NCI-H2081 treated with DMSO at 0.1 percent for 48 hours (cell line): Measurements from ENCODE around the gene CCR8.

Experiments used
- DNase-seq: peaks from one replicate; lab custom pipeline; 2025; lab: John Stamatoyannopoulos, UW

CCR8 gene, protein sequence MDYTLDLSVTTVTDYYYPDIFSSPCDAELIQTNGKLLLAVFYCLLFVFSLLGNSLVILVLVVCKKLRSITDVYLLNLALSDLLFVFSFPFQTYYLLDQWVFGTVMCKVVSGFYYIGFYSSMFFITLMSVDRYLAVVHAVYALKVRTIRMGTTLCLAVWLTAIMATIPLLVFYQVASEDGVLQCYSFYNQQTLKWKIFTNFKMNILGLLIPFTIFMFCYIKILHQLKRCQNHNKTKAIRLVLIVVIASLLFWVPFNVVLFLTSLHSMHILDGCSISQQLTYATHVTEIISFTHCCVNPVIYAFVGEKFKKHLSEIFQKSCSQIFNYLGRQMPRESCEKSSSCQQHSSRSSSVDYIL

DNA sequence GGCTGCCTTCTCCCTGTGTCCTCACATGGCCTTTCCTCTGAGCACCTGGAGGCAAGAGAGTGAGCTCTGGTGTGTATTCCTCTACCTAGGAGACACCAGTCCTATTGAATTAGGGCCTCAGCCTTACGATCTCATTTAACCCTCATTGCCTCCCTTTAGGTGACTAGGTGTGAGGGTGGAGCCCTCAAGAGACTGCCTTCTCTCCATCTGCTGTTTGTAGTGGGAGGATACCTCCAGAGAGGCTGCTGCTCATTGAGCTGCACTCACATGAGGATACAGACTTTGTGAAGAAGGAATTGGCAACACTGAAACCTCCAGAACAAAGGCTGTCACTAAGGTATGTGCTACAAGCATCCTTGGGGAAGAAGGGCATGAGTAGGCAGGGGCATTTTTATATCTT lies at the start of gene CCR8:
TSS of gene CCR8 (plus strand) at position 217 of the 400 bp plus-strand sequence. CDS start 2,623 bp downstream, outside the sequence.
- DNase-seq, result no peak

DNA sequence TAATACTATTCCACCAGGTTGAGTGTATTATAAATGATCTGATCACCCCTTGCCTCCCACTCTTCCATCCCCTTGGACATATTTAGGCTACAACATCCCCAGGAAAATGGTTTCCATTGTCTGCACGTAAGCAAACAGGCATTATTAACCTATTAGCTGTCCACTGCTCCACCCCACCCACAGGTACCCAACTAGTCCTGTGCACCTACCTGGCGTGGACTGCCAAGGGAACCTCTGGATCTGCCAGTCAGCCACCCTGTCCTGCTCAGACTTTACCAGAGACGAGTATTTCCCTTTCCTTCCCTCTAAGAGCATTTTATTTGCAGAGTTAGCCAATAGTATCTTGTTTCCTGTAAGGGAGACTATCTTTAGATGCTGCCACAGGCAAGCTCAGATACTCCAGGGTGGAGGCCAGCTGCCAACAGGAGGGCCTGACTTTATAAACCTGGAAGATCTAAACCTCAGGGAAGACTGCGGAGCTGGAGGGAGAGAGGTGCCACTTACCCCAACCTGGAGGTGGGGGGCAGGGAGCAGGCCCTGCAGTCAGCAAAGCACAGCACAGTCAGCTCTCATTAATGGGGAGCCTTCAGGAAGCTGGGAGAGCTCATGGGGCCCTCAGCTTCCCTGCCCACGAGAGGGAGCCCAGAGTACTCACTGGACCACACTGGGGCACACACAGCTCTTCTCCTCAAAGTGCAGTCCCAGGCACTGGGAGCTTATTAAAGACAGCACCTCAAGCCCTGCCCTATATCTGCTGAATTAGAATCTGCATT lies 49.6 kb upstream of the CCR8 start, which contains the start of gene CX3CR1:
TSS of gene CX3CR1 (minus strand) at position 292 of the 773 bp plus-strand sequence. CDS start 13,527 bp downstream, outside the sequence.
- DNase-seq, result no peak

DNA sequence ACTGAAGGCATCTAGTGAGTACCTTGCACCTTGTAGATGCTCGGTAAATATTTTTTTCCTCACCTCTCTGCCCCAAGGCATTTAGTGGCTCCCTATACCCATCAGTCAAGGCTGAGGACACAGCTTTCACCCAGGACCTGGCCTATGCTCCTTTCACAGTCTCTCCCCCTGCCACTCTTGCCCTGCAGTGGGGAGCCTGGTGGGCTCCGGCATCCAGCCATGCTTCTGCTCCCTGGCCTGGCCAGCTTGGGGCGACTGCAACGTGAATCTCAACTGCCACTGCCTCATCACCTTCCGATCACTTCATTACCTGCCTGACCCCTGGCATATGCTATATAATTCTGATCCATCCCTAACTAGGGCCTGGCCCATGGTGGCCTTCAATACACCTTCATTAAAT lies 48.9 kb upstream of the CCR8 start:
- no peak for DNase-seq

DNA sequence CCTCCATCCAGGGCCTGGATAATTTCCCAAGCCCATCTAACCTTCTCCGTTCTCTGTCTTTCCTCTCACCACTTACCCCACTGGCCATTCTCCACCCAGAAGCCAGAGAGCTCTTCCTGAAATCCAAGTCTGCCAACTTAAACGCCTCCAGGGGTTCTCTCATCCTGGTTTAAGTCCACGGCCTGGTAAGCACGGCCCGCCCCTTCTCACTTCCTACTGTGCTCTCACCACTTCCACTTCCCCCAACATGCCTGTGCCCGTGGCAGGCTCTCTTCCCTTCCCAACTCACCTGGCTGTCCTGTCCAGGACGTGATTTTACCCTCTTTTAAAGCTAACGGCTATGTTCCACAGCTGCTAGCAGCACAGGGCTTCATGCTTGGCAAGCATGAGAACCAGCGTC lies 48.0 kb upstream of the CCR8 start:
- DNase-seq, result no peak

DNA sequence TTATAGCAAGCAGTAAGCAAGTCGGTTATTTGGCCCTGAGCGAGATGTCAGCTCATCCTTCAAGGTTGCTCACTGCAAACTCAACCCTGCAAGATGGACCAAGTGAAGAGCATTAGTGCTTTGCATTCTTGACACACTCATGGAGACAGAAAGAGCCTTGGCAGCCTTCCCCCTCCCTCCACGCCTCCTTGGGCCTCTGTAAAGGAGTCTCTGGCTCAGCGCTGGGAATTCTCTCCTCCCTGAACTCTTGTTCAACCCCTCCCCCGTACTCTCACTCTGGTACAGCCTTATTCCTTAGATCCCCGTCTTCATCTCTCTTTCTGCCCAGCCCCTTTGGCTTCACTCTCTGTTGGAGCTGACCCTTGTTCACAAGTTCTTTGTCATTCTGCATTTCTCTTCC lies 47.5 kb upstream of the CCR8 start:
- DNase-seq, result no peak

DNA sequence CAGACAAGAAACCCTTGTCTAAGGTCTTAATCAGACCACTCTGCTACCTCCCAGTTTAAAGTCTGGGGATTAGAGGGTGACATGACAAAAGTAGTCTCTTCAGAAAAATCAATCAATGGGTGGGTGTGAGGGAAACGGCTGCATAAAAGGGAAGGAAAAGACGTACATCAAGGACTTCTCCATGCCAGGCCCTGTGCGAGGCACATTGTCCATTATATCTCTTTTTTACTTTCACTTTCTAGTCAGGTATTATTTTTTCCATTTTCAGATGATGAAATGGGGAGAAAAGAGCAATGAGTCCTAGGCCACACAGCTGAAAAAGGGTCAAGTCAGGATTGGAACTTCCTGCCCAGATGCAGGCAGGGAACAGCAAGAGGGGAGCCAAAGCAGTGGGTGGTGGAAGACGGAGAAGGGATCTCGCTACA lies 45.0 kb upstream of the CCR8 start:
- no peak for DNase-seq

DNA sequence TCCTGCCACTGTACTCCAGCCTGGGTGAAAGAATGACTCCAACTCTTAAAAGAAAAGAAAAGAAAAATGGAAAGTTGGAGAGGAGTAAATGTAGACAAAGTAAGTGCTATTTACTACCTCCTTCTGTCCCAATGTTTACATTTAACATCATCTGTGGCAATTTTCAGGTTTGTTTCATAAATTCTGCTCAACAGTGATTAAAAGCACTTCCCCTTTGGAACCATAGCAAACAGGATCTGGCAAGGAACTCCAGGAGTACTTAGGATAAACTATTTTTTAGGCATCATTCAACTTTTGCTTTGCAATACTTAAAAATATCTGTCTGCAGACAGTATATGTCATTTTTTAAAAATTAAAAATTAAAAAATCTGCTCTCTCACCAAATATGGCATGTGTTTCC lies 44.2 kb upstream of the CCR8 start:
- DNase-seq, result no peak

DNA sequence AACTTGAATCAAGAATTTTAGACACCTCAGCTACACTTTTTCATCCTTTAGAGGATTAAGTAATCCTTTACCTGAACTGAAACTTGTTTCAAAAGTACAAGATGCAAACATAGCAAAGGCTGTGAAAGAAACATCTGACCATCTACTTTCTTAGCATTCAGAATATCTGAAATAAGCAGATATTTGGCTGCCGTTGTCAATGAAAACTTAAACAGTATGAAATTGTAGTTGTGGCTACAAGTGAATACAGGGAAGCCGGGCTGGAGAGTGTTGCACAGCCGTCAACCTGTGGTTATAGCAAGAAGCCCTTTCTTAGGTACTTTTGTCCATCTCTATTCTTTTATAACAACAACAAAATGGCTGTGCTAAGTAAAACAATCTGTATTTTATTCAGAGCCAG lies 42.7 kb upstream of the CCR8 start:
- no peak for DNase-seq

DNA sequence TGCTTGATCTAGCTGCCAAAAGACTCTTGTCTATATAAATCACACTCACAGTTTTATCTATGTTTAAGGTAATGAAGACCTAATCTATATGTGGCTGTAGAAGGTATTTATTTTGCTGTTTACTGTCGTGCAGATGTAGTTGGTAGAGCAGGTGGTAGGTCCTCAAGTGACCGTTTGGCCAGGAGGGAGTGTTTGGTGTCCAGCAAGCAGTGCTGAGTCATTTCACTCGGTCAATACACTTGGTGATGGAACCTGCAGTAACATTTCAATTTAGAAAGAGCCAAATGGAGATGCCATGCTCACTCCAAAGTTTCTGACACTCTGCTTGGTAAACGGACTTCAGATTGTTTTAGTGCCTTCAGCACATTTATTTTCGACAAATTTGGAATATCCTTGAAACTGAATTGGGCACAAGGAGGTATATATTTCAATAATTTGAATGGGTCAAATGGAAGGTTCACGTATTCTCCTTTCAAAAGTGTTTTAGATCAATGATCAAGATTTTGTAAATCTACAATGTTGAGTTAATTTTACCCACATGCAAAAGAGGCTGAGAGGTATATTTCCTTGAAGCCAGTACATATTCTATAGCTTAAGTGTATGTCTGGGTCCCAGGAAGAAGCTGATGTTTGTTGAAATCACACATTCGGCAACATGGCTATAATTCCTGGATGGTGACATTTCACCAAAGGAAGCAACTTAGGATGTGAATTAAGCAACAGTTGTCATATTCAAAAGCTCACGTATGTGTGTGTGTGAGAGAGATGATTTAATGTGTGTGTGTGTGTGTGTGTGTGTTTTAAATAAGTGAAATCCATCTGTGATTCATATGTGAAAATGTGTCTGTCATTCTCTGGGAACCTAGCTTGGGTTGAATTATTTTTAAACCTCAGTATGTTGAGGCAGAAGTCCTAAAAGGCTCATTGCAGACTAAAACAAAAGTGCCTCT lies 42.0 kb upstream of the CCR8 start:
- DNase-seq, result no peak

DNA sequence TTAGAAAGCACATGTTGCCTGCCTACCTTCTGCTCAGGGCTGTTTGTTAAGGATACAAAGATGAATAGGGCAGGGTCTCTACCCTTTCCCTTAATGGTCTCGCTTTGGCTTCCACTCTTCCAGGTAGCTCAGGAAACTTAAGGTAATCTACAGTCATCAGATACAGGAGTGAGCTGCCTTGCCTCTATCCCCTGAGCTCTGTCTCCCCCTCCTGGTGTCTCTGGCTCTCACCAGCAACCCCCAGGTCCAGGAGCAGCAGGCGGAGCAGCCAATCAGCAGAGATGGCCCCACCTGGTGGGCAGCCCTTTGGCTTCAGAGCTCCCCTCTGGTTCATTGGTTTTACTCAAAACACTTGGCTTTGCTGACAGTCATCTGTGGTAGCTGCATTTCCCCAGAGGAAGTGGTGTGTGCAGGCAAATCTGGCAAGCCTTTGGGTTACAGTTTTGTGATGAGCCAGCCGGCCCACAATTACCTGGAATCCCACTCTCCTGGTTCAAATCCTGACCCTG lies 41.2 kb upstream of the CCR8 start:
- DNase-seq, result peak; percentile 58

DNA sequence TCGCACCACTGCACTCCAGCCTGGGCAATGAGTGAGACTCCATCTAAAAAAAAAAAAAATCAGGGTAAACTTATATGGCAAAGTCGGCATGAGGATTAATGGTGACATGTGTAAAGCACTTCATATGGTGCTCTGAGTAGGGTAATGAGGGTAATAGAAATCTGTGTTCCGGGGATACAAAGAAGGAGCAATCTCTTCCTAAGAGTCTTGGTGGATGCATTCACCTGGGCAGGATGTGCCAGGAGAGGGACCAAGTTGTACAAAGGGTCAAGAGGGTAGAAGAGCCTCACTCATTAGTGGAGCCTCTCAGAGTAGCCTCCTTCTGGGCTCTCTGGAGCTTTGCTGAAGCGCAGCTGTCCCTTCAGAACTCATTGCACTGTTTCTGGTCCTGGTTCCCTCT lies 40.4 kb upstream of the CCR8 start:
- DNase-seq, result no peak

DNA sequence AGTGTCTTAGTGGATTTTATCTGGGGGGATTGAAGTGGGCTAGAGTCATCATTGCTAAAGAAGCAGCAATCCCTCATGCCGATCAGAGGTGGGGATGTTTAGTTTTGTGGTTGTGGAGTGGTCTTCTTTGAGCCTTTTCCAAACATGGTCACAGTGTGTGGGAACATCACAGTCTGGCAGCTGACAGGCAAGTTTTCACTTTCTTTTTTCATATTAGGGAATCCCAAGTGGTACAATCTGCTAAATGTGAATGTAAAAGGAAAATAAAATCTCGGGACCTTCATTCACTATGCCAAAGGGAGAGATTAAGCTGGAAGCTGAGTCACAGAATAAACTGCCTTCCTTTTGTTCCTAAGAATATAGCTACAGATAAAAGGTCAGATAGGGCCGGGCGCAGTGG lies 39.3 kb upstream of the CCR8 start:
- no peak for DNase-seq

DNA sequence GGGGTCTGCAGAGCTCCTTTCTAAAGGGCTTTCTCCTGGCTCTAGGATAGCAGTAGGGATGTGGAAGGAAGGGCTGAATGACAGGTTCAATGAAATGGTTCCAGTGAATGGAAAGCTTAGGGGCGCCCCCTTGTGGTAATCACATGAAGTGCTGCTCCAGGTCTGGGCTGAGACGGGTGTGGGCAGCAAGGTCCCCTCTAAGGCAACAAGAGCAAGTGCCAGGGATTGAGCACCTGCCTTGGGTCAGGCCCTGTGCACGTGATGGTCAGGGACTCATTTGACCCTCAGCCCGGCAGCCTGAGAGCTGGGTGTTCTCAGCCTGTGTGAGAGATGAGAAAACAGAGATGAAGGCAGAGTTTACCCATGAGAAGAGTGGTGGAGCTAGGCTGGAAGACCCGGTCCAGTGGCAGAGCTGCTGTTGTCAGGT lies 37.6 kb upstream of the CCR8 start:
- DNase-seq, result peak; percentile 3

DNA sequence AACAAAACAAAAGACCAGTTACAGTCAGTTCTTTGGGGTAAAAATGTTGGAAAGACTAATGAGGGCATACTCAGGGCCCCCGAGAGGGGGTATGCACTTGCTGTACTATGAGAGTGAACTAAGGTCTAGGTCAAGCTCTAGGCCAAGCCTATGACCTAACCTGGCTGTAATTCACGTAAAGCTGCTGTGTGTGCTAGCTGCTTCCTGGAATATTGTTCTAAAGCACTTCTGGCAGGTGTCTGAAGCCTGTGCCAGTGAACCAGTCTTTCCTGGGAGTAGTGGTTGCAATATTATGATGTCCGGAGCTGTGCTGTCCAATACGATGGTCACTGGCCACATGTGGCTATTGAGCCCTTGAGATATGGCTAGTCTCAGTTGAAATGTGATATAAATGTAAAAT lies 36.5 kb upstream of the CCR8 start:
- no peak for DNase-seq

DNA sequence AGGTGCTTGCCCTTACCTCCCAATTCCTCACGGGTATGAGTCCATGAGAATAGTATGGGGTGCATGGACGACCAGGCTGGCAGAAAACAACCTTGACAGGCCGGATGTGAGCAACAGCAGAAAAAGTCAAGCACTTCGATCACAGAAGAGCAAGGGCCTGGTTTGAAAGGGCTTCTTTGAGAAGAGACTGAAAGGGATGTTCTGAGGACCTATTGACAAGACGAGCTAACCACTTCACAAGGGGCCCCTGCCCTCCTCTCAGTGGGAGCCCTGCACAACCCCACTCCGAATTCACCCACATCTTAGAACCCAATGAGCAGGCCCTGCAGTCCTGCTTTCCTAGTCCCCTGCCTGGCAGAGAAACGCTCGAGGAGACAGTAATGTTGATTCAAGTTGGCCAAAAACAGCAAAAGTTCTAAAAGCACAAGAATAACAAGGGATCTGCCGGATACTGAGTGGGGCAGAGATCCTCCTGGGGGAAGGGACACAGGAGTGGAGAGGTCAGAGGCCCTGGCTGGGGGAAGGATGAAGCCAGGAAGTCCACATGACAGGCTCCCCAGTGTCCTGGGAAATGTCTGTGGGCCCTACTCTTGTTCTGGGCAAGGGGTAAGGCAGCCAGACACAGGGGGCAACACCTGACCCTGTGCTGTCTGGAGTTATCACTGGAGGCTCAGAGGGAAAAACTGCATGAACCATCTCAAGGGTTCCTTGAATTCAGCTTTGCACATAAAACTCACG lies 34.9 kb upstream of the CCR8 start:
- DNase-seq, result no peak

DNA sequence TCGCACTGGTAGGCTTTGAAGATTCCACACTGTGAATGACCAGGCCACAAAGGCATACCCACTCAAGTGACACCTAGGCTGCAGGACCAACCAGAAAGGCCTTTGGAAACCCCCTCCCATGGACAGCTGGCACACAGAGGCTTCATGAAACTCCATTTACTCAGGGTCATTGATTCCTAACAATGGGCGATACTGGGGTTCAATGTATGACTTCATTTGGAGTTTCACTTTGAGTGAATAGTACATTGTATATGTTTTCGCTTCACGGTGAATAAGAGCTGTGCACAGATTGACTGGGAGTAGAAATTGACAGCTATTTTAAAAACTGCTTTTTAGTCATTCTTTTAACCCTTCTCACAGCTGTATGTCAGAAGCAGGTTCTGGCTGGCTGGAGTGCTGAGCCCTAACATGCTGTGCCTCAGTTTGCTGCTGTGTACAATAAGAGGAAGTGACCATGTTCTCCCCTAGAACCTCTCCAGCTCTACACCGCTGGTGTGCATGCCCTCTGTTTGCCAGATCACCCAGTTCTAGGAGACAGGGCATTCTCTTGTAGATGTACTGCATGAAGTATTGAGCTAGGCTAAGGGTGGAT lies 34.2 kb upstream of the CCR8 start:
- DNase-seq, result no peak

DNA sequence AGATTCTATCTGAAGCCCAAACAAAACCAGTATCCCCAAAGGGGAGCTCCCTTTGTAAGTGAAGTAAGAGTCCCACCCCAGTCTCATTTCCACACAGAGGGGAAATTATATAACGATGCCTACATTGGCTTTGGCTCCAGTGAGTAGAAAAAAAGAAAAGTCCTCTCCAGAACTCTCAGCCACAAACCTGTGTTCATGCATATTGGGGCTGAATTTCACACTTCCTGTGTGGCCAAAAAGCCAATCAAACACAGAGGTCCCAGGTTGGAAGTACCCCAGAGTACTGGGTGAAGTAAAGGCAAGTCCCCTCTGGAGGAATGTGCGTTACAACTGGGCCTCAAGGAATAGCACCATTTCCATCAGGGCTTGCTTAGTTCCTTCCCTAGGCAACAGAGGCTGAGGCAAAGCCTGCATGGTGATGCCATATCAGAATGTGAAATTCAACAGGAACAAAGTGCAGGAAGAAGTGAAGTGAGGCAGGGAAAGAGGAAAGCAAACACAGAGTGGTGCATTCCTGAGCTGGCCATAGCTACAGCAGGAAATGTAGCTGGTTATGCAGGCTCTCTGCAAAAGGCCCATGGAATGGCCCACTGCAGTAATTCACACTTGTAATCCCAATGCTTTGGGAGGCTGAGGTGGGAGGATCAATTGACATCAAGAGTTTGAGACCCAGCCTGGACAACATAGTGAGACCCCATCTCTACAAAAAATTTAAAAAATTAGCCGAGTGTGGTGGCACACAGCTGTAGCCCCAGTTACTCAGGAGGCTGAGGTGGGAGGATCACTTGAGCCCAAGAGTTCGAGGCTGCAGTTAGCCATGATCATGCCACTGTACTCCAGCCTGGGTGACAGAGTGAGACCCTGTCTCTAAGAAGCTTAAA lies 33.1 kb upstream of the CCR8 start:
- no peak for DNase-seq

DNA sequence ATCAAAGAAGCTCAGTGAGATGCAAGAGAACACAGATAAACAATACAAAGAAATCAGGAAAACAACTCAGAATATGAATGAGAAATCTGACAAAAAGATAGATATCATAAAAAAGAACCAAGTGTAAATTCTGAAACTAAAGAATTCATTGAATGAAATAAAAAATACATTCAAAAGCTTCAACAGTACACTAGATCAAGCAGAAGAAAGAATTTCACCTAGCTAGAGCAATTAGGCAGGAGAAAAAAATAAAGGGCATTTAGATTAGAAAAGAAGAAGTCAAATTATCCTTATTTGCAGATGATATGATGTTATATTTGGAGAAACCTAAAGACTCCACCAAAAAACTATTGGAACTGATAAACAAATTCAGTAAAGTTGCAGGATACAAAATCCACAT lies 30.2 kb upstream of the CCR8 start:
- no peak for DNase-seq

DNA sequence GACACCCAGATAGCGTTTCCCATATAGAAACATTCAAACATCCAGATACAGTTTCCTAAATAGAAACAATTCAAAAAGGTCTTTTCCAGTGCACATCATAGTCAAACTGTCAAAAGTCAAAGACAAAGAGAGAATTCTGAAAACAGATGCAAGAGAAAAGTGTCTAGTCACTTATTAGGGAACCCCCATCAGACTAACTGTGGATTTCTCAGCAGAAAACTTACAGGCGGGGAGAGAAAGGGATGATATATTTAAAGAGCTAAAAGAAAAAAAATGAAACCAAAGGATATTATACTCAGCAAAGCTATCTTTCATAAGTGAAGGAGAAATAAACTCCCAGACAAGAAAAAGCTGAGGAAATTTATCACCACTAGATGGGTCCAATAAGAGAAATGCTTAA lies 27.3 kb upstream of the CCR8 start:
- DNase-seq, result no peak

DNA sequence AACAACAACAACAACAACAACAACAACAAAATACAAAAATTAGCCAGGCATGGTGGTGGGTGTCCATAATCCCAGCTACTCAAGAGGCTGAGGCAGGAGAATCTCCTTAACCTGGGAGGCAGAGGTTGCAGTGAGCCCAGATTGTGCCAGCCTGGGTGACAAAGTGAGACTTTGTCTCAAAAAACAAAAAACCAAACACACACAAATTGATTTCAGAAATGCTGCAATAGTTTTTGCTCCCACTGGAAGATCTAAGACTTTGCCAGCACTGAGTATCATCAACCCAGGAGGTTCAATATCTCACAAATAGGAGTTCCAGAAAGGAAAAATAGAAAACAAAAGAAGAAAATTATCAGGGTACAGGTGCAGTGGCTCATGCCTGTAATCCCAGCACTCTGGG lies 16.2 kb upstream of the CCR8 start:
- no peak for DNase-seq
